GM12878 (cell line): Measurements from ENCODE around the gene KRT75. TPM values are rescaled to one million over a fixed set of nuclear protein-coding genes. Genes with fewer than 3 reads are reported as not detected.

ENCODE experiments used
- ATAC-seq: fragments of 200-7000 bp; cut with Tn5 transposase; 3 replicates; pipeline ENCODE4 v1.9.1; 2020; ENCODE audit warnings: mild to moderate bottlenecking, moderate library complexity
- BruUV-seq: library from RNA; stranded (reverse); fragments of 400-500 nt; replicated peaks from 2 replicates; lab custom pipeline; 2021; lab: Mats Ljungman, UMichigan
- CTCF ChIA-PET: fragments of 300-600 bp; sonication (Branson Sonifier 250); formaldehyde crosslinking; extraction: SDS; loops from one replicate; lab custom pipeline; 2021; ENCODE audit warnings: inconsistent platforms; lab: Yijun Ruan, JAX
- POLR2A ChIA-PET: fragments of 350-600 bp; formaldehyde crosslinking; extraction: SDS; loops from one replicate; lab custom pipeline; 2021; ENCODE audit warnings: inconsistent platforms; lab: Charles Lee
- RAD21 ChIA-PET: fragments of 300-600 bp; sonication (Branson Sonifier 250); formaldehyde crosslinking; loops from one replicate; lab custom pipeline; 2023; ENCODE audit warnings: antibody characterized with exemption; ENCODE audit not compliant: unreplicated experiment; lab: Charles Lee
- SMC1A ChIA-PET: fragments of 300-600 bp; sonication (Branson Sonifier 250); formaldehyde crosslinking; loops from one replicate; lab custom pipeline; 2023; ENCODE audit not compliant: unreplicated experiment, uncharacterized antibody; lab: Charles Lee
- DNase-seq: peaks from one replicate; pipeline ENCODE4 v3.0.0-alpha.2; 2011; ENCODE audit warnings: low read depth, low spot score
- FAIRE-seq: peaks from 3 replicates; lab custom pipeline; 2011; peaks lifted over from hg19 to GRCh38; lab: Jason Lieb, UNC
- H2AFZ ChIP-seq: 2 replicates; pipeline ENCODE4 v1.6.0; 2011; ENCODE audit warnings: low read depth, low read length, control low read depth; ENCODE audit not compliant: control insufficient read depth
- H3K27ac ChIP-seq: 2 replicates; pipeline ENCODE4 v1.5.1; 2011; ENCODE audit warnings: control low read depth; ENCODE audit not compliant: control insufficient read depth, insufficient read depth
- H3K27me3 ChIP-seq, 2 experiments: replicated peaks in 1 of 2; 2 replicates each; pipeline versions ENCODE4 v1.6.0 to v1.6.1; 2011; ENCODE audit warnings: low read length in 1 of 2; ENCODE audit not compliant: control insufficient read depth in 2 of 2, insufficient read depth in 2 of 2
- H3K36me3 ChIP-seq, 2 experiments: 2 replicates each; pipeline ENCODE4 v1.5.1; 2011; ENCODE audit warnings: low read length in 1 of 2; ENCODE audit not compliant: control insufficient read depth in 2 of 2, insufficient read depth in 2 of 2
- H3K4me1 ChIP-seq: 2 replicates; pipeline ENCODE4 v1.6.1; 2011; ENCODE audit warnings: mild to moderate bottlenecking, low read length, moderate library complexity, mixed read lengths; ENCODE audit not compliant: control insufficient read depth, insufficient read depth
- H3K4me2 ChIP-seq: 2 replicates; pipeline ENCODE4 v1.6.0; 2011; ENCODE audit warnings: control low read depth; ENCODE audit not compliant: control insufficient read depth, insufficient read depth
- H3K4me3 ChIP-seq: fragments of 200-600 bp; sonication (generic); 2 replicates; pipeline ENCODE4 v1.5.1; 2016
- H3K79me2 ChIP-seq: 2 replicates; pipeline ENCODE4 v1.6.0; 2011; ENCODE audit warnings: low read length; ENCODE audit not compliant: control insufficient read depth, insufficient read depth
- H3K9ac ChIP-seq: 2 replicates; pipeline ENCODE4 v1.8.0; 2011; ENCODE audit warnings: low read length, control low read depth, mixed read lengths; ENCODE audit not compliant: control insufficient read depth, insufficient read depth
- H3K9me3 ChIP-seq: replicated peaks from 3 replicates; pipeline ENCODE4 v1.5.1; 2011; ENCODE audit warnings: mild to moderate bottlenecking, low read length; ENCODE audit not compliant: control insufficient read depth, insufficient read depth
- H4K20me1 ChIP-seq: 2 replicates; pipeline ENCODE4 v1.6.0; 2011; ENCODE audit not compliant: control insufficient read depth, insufficient read depth
- BACH1 ChIP-seq: fragments of 450-650 bp; IDR thresholded peaks from 2 replicates; pipeline ENCODE4 v1.6.1; 2017; ENCODE audit warnings: mild to moderate bottlenecking, borderline replicate concordance
- BRCA1 ChIP-seq: IDR thresholded peaks from 2 replicates; pipeline ENCODE4 v1.6.1; 2011; ENCODE audit warnings: low read depth, low read length, improper control_type of control experiment
- CHD4 ChIP-seq: fragments of 200-600 bp; sonication (generic); IDR thresholded peaks from 2 replicates; pipeline ENCODE4 v1.6.1; 2016; ENCODE audit warnings: mild to moderate bottlenecking
- ELK1 ChIP-seq: IDR thresholded peaks from 2 replicates; pipeline ENCODE4 v1.6.1; 2012; ENCODE audit warnings: low read depth, low read length, improper control_type of control experiment
- FOXK2 ChIP-seq: fragments of 450-650 bp; IDR thresholded peaks from 2 replicates; pipeline ENCODE4 v1.6.1; 2017; ENCODE audit warnings: mild to moderate bottlenecking, moderate library complexity
- HSF1 ChIP-seq: fragments of 150-350 bp; IDR thresholded peaks from 2 replicates; pipeline ENCODE4 v1.6.1; 2014; ENCODE audit warnings: mild to moderate bottlenecking, low read depth, low read length
- IKZF2 ChIP-seq, 2 experiments: fragments of 450-650 bp; IDR thresholded peaks; 2 replicates each; pipeline ENCODE4 v1.6.1; 2017; ENCODE audit warnings: mild to moderate bottlenecking in 2 of 2, moderate library complexity in 2 of 2
- IRF5 ChIP-seq: fragments of 450-650 bp; IDR thresholded peaks from 2 replicates; pipeline ENCODE4 v1.6.1; 2017; ENCODE audit warnings: borderline replicate concordance
- JUNB ChIP-seq: IDR thresholded peaks from 2 replicates; pipeline ENCODE4 v1.6.1; 2016; ENCODE audit warnings: antibody characterized with exemption, mild to moderate bottlenecking
- MEF2B ChIP-seq: fragments of 450-650 bp; IDR thresholded peaks from 2 replicates; pipeline ENCODE4 v1.6.1; 2018; ENCODE audit warnings: mild to moderate bottlenecking, moderate library complexity; ENCODE audit not compliant: partially characterized antibody, poor library complexity, severe bottlenecking
- MTA3 ChIP-seq: IDR thresholded peaks from 2 replicates; pipeline ENCODE4 v1.6.1; 2012; ENCODE audit warnings: low read length, inconsistent platforms, borderline replicate concordance
- NFYB ChIP-seq: IDR thresholded peaks from 2 replicates; pipeline ENCODE4 v1.6.1; 2011; ENCODE audit warnings: low read depth, mild to moderate bottlenecking, low read length, improper control_type of control experiment, moderate library complexity; ENCODE audit not compliant: insufficient read depth
- RELA ChIP-seq: fragments of 450-650 bp; IDR thresholded peaks from 2 replicates; pipeline ENCODE4 v1.8.0; 2014; ENCODE audit warnings: borderline replicate concordance; ENCODE audit not compliant: partially characterized antibody
- WRNIP1 ChIP-seq: IDR thresholded peaks from 2 replicates; pipeline ENCODE4 v1.6.1; 2011; ENCODE audit warnings: low read depth, low read length, improper control_type of control experiment, borderline replicate concordance
- ZNF24 ChIP-seq: fragments of 450-650 bp; IDR thresholded peaks from 2 replicates; pipeline ENCODE4 v1.6.1; 2017; ENCODE audit warnings: antibody characterized with exemption, mild to moderate bottlenecking
- ZNF687 ChIP-seq: fragments of 450-650 bp; IDR thresholded peaks from 2 replicates; pipeline ENCODE4 v1.6.1; 2017; ENCODE audit warnings: mild to moderate bottlenecking, moderate library complexity
- ZSCAN29 ChIP-seq: fragments of 450-650 bp; IDR thresholded peaks from 2 replicates; pipeline ENCODE4 v1.6.1; 2017; ENCODE audit warnings: mild to moderate bottlenecking, moderate library complexity
- WGBS: methylation state at CpG from one replicate; pipeline ENCODE4 v1.1.6; 2016; ENCODE audit warnings: low lambda C conversion rate; ENCODE audit not compliant: insufficient replicate concordance, insufficient coverage; ENCODE audit errors: missing lambda C conversion rate; 5-methylcytosine and 5-hydroxymethylcytosine counted together
- in situ Hi-C: fragments of 300-500 bp; cut with MboI; formaldehyde crosslinking; loops from 9 replicates; pipeline ENCODE4 v1.14.3; 2018; ENCODE audit warnings: mixed read lengths
- intact Hi-C: fragments of 100-400 bp; cut with micrococcal nuclease; formaldehyde crosslinking; loops from one replicate; pipeline ENCODE4 v1.14.2; 2022; ENCODE audit not compliant: unreplicated experiment
- polyA plus RNA-seq, 11 experiments: library from polyadenylated mRNA; depleted of rRNA in 4 of 11; unstranded in 6 of 11; stranded (reverse) in 5 of 11; fragments of >200 nt; fragmentation: Nextera tagmentation in 4 of 11; fragmentation: Illumina TruSeq in 1 of 11; extraction: Ambion mirVana in 4 of 11; extraction: Trizol in 1 of 11; gene quantifications; 1 replicate in 1 of 11; 2 replicates in 10 of 11; pipeline versions ENCODE4 v1.2.1 to v1.2.3, GENCODE V29; 2011 to 2016; ENCODE audit warnings: inconsistent platforms in 2 of 11, missing spikeins in 2 of 11, low read depth in 1 of 11
- total RNA-seq, 4 experiments: library from RNA; depleted of rRNA in 3 of 4; stranded (reverse); fragments of >200 nt in 3 of 4; fragmentation: Illumina TruSeq in 1 of 4; extraction: Trizol in 1 of 4; gene quantifications; 2 replicates each; pipeline versions ENCODE4 v1.2.1 to v1.2.3, GENCODE V29; 2013 to 2021

KRT75 gene
- total and polyA plus RNA-seq, 10 of the 15 experiments (the other 5 are each of a cell fraction or from before 2014, with no cell fraction given), result not detected

- no peak within 1 kb of the TSS for H3K4me2 ChIP-seq
- H3K79me2 ChIP-seq, result no peaks in the 10 kb centered on the region
- FAIRE-seq (no peak), DNase-seq (no peak), ATAC-seq (no peak)
- 41% methylated on average over 6 of the region's 6 CpGs for WGBS
- H3K4me1 ChIP-seq, result no peaks in the 10 kb centered on the region
- intact Hi-C loops (no loop called here), in situ Hi-C loops (no loop called here)
- no TSS peak for BruUV-seq
- no peak within 1 kb of the TSS for H3K9ac ChIP-seq
- ChIA-PET CTCF (no interaction called here), POLR2A (no interaction called here), RAD21 (no interaction called here), SMC1A (interaction anchor here (1.4 kb wide), 1 partner anchor 7 kb away, joined by 3 read pairs; no protein-coding TSS in a partner anchor)
- H3K27me3 ChIP-seq, result peaks cover 0 to 5% of the 10 kb centered on the region in 2 experiments; a peak in 3 of 4 replicates
- H3K4me3 ChIP-seq, result no peak within 1 kb of the TSS
- H3K27ac ChIP-seq, result no peak within 1 kb of the TSS
- H3K36me3 ChIP-seq, result no peaks in the 10 kb centered on the region
- H4K20me1 ChIP-seq, result no peaks in the 10 kb centered on the region
- no peaks in the 10 kb centered on the region for H3K9me3 ChIP-seq
- H2AFZ ChIP-seq, result no peak within 1 kb of the TSS
- no peak for TF ChIP-seq JUNB
- TF ChIP-seq BRCA1, result no peak
- TF ChIP-seq MTA3, result no peak
- no peak for TF ChIP-seq IRF5
- TF ChIP-seq HSF1, result no peak
- TF ChIP-seq ZNF687, result no peak
- TF ChIP-seq RELA, result no peak
- TF ChIP-seq IKZF2 (IDR thresholded peaks at IDR 0.05), result no peak
- TF ChIP-seq WRNIP1, result no peak
- TF ChIP-seq ZSCAN29, result no peak
- no peak for TF ChIP-seq BACH1
- TF ChIP-seq NFYB, result no peak
- TF ChIP-seq ELK1, result no peak
- no peak for TF ChIP-seq ZNF24
- no peak for TF ChIP-seq FOXK2
- no peak for TF ChIP-seq MEF2B
- no peak for TF ChIP-seq CHD4
These were observed 17.9 kb upstream of the KRT75 start, which contains the start of gene KRT6B for GRCh38 chr12:52452101-52452500. Gene KRT6B (minus strand): TSS chr12:52452146. CDS start chr12:52452078, 68 bp downstream.
